HG03342 (cell line): ENCODE data around the gene INSYN2A.

Experiments
- ATAC-seq: cut with Tn5 transposase; IDR thresholded peaks from one replicate; pipeline ENCODE4 v1.9.1; 2021; ENCODE audit warnings: mild to moderate bottlenecking, moderate library complexity; ENCODE audit not compliant: unreplicated experiment

The INSYN2A gene

GRCh38 chr10:127195571-127196281 lies 665 bp downstream of the INSYN2A start:
- no peak for ATAC-seq

DNA sequence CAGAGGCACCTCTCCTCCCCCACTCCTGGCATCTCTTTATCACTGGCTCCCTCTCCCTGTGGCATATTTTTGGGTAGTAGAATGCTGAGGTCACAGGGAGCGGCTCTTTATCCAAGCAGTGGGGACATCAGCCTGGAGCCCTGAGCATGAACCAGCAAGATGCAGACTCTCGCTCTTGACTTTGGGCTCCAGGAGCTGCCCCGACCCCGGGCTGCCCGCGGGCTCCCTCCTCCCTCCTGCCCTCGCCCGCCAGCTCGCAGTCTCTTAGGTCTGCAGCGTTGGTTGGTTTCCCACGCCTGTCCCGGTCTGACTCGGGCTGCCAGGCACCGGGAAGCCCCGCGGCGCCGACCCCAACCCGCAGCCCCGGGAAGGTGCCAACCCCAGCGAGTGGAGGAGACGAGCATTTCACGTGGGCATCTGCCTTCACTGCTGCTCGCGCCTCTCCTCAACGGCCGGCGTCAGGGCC lies 1.3 kb downstream of the INSYN2A start:
- ATAC-seq, result no peak

- ATAC-seq, result no peak
These were observed 1.8 kb downstream of the INSYN2A start for GRCh38 chr10:127194599-127194998.

DNA sequence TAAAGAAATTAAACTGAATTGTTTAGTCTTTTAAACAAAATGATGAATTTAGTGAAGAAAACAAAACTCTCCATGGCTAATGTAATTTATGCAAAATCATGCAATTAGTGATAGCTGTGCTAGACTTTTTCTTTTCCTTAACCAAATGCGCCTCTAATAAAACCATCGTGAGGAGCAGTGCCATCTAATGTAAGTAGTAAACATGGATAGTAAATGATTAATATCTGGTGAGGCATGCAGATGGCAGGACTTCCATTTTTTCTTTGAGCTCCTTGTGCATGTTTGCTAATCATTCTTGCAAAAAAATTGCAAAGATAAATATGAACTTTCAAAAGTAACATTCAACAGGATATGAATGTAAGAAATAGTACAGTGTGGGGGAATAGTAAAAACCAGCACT lies 2.3 kb downstream of the INSYN2A start:
- ATAC-seq, result no peak

DNA sequence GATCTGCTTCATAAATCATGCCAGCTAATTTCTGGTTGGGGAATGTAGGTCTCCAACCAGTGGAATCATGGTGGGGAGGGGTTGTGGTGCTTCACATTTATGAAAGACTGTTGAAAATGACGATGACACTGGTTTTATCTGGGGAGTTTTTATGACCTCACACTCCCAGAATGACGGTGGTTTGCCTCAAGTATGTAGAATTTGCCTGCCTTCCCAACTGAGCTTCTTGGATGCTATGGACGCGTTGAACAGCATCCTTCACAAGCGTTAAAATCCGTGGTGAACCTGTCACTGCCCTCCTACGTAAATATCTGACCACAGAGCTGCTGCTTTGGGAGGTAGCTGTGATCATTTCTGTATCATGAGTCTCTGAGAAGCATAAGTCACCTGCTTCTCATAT lies 3.3 kb downstream of the INSYN2A start:
- ATAC-seq, result no peak

- ATAC-seq, result no peak
These were observed 6.0 kb downstream of the INSYN2A start for GRCh38 chr10:127190427-127190826.

GRCh38 chr10:127189226-127189625 lies 7.2 kb downstream of the INSYN2A start:
- no peak for ATAC-seq

GRCh38 chr10:127186813-127187212 lies 9.6 kb downstream of the INSYN2A start:
- no peak for ATAC-seq

- ATAC-seq, result no peak
These were observed 11.8 kb downstream of the INSYN2A start for GRCh38 chr10:127184582-127184981.

DNA sequence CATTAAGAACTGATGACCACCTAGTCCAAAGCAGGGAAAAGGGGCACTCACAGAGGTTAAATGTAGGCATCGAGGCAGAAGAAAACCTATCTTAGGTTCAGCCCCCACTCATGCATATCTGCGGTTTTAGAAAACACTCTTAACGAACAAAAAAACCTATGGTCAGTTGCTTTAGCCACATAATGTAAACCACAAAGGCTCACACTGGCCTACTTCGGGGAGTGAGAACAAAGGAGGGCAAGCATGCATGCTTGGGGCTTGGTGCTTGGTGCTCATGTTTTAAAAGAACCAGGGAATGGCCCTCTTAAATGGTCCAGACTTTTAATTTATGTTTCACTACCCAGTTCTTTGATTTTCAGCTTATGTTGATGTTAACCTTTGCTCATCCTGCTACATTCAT lies 14.2 kb downstream of the INSYN2A start:
- no peak for ATAC-seq

DNA sequence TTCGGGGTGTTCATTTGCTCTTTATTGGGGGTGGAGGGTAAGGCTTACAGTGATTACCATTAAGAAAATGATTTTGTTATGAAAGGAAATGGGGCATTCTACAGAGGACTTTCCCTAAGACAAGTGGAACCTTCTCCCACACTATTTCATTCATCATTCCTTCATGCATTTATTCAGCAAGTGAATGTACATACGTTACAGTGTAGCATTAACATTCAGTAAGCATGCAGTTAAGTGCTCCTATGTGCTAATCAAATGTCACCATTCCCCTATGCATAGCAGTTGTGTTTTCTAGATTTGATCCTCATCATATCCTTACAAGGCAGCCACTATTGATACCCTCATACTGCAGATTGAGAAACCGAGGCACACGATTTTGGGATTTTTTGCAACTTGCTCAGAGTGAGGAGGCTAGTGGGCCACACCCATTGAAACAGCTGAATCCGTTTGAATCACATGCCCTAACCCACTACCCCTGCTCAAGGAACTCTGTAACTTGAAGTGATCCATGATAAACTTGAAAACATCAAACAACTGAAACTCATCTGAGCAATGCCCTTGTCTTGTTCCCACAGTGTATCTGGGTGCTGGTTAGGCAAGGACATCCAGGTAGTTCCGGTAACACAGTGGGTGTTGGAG lies 16.7 kb downstream of the INSYN2A start:
- no peak for ATAC-seq

DNA sequence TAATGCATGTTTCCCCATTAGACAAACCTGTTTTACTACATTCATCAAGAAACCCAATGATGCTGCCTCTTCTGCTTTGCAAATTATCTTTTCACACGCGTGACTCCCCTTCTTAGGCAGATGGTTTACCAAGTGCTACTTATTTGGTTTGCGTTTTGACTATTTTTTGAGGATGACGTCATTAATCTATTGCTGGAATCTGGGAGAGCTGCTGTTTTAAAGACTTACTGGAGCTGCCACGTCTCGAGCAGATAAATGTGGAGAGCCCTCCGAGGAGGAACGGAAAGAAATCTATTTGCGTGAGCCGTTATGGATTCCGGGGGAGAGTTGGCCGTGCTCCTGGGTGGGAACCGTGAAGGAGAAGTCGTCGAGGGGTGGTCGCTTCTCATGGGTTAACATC lies 19.7 kb downstream of the INSYN2A start:
- ATAC-seq, result no peak

- no peak for ATAC-seq
These were observed 20.9 kb downstream of the INSYN2A start for GRCh38 chr10:127175357-127176110.

DNA sequence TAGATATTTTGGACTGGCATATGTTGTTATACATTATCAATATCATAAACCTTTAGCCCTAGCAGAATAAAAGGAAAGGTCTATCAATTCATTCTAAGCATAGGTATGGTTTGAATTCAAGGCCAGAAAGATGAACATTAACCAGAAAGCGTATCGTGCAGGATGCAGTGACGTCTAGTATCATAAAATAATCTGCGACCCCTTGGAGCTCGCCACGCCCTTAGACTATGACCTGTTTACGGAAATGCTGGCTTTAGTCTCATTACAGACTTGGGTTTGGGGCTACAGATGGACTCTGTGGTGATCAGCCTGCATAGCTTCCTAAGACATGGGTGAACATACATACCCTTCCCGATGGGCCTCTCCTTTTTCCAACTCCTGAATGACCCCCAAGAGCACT lies 21.5 kb downstream of the INSYN2A start:
- ATAC-seq, result no peak

DNA sequence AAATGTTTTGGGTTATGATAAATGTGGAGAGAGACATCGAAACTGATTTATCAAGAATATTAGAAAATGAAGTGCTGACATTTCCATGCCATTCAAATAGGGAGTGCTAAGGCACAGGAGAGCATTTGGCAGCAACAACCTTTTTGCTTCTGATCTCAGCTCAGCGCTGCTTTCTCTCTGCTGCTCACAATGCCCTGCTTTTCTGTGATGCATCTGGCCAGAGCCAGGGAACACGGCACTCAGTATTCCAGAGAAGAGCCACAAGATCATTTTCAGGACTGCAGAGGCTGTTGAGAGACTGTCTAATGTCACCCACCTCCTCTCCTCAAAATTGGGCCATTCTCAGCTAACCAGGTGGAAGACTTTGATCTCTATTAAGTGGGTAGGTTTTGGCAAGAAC lies 28.1 kb downstream of the INSYN2A start:
- ATAC-seq, result no peak

DNA sequence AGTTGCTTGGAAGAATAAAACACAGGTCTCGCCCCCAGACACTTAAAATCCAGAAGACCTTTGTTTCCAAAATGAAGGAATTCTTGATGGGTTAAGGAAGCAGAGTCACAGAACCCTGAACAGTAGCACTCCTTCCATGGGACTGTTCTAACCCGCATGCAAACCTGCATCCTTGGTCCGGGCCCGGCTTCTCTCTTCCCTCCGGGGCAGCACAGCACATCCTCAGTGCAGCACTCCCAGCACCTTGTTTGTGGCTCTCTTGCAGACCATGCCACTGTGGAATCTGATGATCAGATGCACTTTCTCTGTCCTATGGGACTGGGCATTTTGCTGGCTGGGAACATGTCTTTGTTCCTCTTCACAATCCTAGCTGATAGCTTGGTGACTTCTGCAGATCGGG lies 33.5 kb downstream of the INSYN2A start:
- no peak for ATAC-seq

DNA sequence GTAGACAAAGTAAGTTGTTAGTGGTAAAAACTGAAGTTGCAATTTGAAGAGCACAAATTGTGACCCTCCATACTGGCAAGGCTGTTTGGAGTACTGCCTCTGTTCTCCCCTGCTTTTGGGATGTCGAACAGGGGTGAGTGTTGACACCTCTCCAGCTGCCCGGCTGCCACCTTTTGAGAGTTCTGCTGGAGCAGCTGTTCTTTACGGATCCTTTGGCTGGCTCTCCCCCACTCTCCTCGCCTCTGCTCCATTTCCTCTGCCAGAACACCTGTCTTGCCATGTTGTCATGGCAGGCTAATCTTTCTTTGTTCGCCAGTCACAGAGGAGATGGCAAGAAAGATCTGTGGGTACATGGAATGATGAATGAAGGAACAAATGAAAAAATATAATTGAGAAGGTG lies 34.9 kb downstream of the INSYN2A start:
- no peak for ATAC-seq

DNA sequence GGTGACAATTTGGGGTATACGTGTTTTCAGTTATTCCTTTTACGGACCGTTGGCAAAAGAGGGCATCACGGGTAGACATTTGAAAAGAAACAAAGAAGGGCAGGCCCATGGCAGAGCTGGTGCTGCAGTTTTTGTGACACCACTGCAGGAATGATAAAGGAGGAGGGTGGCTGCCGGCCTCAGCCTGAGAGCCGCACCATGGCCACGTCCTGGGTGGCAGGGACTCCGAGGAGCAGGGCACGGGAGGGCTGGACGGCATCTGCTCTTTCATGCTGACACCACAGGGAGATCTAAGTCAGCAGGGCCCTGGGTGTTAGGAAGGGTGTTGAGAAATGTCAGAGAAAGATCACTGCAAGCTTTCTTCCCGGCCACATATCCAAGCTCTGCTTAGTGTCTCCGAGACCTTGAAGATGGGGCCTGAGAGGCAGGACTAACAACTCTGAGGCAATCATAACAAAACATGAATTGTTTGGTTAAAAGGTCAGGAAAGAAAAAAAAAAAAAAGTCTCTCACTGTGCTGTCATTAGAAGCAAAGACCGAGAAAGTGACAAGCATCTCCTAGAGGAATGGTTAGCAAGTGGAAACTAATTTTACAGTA lies 36.6 kb downstream of the INSYN2A start:
- no peak for ATAC-seq

- ATAC-seq, result no peak
These were observed 37.7 kb downstream of the INSYN2A start for GRCh38 chr10:127158662-127159061.

GRCh38 chr10:127157506-127158200 lies 38.7 kb downstream of the INSYN2A start:
- no peak for ATAC-seq

DNA sequence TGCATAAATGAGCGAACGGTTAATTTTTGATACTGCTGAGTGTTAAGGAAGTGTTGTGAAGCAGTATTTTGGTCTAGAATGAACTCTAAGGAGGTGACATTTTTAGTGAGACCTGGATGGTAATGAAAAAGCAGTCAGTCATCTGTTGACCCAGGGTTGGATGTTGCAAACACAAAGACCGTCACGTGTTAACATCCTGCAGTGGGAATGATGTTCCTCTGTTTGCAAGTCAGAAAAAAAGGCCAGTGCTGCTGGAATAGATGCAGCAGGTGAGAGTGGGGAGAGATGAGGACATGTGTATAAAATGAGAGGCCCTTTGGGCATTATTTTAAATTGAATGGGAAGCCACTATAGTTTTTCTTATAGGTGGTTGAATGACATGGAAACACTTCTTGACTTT lies 39.3 kb downstream of the INSYN2A start:
- no peak for ATAC-seq
